ENCODE results near the gene MBD2.

Gene MBD2

GRCh38 chr18:54148678-54149077 lies 75.8 kb downstream of the MBD2 start (continued):
- TF ChIP-seq ZNF645 (tag by site-specific recombination; IDR thresholded peaks at IDR 0.05) (no peak), KLF10 (tag by site-specific recombination; IDR thresholded peaks at IDR 0.05) (no peak), ZFP69B (tag by site-specific recombination; IDR thresholded peaks at IDR 0.05) (no peak)

GRCh38 chr18:54148151-54148550 lies 76.3 kb downstream of the MBD2 start:
- ChIA-PET POLR2A (no interaction called here), CTCF (interaction anchor here (1.1 kb wide), 1 partner anchor 13 kb away, joined by 4 read pairs; no protein-coding TSS in a partner anchor)
- Histone ChIP-seq H3K36me3 (ENCODE audit: control insufficient read depth in 2 of 2, insufficient read depth in 1 of 2, low read length in 2 of 2) (peaks cover 2 to 4% of the 10 kb centered on the region in 2 experiments; a peak in 2 of 3 replicates), H3K4me1 (ENCODE audit: control insufficient read depth, insufficient read depth, low read length) (peaks cover 5% of the 10 kb centered on the region; the same call in 1 of the 2 replicates), H3K9me3 (ENCODE audit: control insufficient read depth, insufficient read depth, low read depth, low read length) (no peaks in the 10 kb centered on the region), H3K4me3 (ENCODE audit: low read depth, low read length) (no peak overlapping the region), H3K27ac (ENCODE audit: extremely low read depth, low read depth, low read length) (no peak overlapping the region)
- TF ChIP-seq ZNF776 (tag by site-specific recombination; IDR thresholded peaks at IDR 0.05; ENCODE audit: borderline replicate concordance) = no peak

GRCh38 chr18:54147439-54147838 lies 77.0 kb downstream of the MBD2 start:
- ChIA-PET POLR2A (no interaction called here), CTCF (interaction anchor here (0.7 to 1.1 kb wide), 2 partner anchors 12 to 14 kb away, joined by 4 to 5 read pairs; no protein-coding TSS in a partner anchor)
- Histone ChIP-seq H3K9me3 (ENCODE audit: control insufficient read depth, insufficient read depth, low read depth, low read length) (no peaks in the 10 kb centered on the region), H3K4me1 (ENCODE audit: control insufficient read depth, insufficient read depth, low read length) (peaks cover 5% of the 10 kb centered on the region; the same call in 1 of the 2 replicates), H3K36me3 (ENCODE audit: control insufficient read depth in 2 of 2, insufficient read depth in 1 of 2, low read length in 2 of 2) (peaks cover 0 to 2% of the 10 kb centered on the region in 2 experiments; a peak in 1 of 3 replicates), H3K4me3 (ENCODE audit: low read depth, low read length) (no peak overlapping the region), H3K27ac (ENCODE audit: extremely low read depth, low read depth, low read length) (no peak overlapping the region)
- TF ChIP-seq ZNF623 (tag by site-specific recombination; IDR thresholded peaks at IDR 0.05) (no peak), ZSCAN30 (tag by site-specific recombination; IDR thresholded peaks at IDR 0.05) (no peak), ZNF837 (tag by site-specific recombination; IDR thresholded peaks at IDR 0.05) (no peak), HOXC10 (CRISPR knock-in tag; IDR thresholded peaks at IDR 0.05) (no peak), ZNF830 (tag by site-specific recombination; IDR thresholded peaks at IDR 0.05; ENCODE audit: low read depth) (no peak), ZBTB20 (tag by site-specific recombination; IDR thresholded peaks at IDR 0.05) (no peak), ZNF561 (tag by site-specific recombination; IDR thresholded peaks at IDR 0.05; ENCODE audit: borderline replicate concordance) (no peak), PRDM4 (tag by site-specific recombination; IDR thresholded peaks at IDR 0.05) (no peak), ZNF133 (tag by site-specific recombination; IDR thresholded peaks at IDR 0.05) (no peak), ZBTB7A (tag by site-specific recombination; IDR thresholded peaks at IDR 0.05; ENCODE audit: low read depth) (no peak), ZNF280D (tag by site-specific recombination; IDR thresholded peaks at IDR 0.05) (no peak), ZNF138 (tag by site-specific recombination; IDR thresholded peaks at IDR 0.05; ENCODE audit: borderline replicate concordance) (no peak), PATZ1 (tag by site-specific recombination; IDR thresholded peaks at IDR 0.05) (no peak), ZNF18 (tag by site-specific recombination; IDR thresholded peaks at IDR 0.05) (no peak)

Measured in HEK293 (cell line).